Measurements from ENCODE around the gene GPR15LG. TPM values are rescaled to one million over a fixed set of nuclear protein-coding genes. Genes with fewer than 3 reads are reported as not detected.

GPR15LG gene
- polyA plus RNA-seq, 3 donors = 0.25 TPM; not detected in 2

DNA sequence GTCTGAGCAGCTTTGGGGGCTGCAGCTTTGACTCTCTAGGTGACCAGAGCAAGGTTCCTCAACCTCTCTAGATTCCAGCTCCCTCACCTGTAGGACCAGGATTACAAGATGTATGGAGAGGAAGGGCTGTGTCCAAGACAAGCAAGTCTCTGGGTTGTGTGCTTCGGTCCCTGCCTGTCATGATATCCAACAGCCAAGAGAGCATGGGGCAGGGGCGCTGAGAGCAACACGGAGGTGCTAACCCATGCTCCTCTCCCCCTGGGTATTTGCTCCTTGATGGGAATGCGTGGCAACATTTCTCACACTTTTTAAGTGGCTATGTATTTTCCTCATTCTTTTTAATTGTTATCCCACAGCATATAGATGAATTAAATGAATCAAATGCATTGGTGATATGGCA is 31.0 kb downstream of the GPR15LG start:
- H3K27ac ChIP-seq (ENCODE audit: low read depth, low read length) = no peak overlapping the region
- WGBS, 3 donors = 88 to 92% (median 92%) methylated on average over 4 of the region's 4 CpGs

DNA sequence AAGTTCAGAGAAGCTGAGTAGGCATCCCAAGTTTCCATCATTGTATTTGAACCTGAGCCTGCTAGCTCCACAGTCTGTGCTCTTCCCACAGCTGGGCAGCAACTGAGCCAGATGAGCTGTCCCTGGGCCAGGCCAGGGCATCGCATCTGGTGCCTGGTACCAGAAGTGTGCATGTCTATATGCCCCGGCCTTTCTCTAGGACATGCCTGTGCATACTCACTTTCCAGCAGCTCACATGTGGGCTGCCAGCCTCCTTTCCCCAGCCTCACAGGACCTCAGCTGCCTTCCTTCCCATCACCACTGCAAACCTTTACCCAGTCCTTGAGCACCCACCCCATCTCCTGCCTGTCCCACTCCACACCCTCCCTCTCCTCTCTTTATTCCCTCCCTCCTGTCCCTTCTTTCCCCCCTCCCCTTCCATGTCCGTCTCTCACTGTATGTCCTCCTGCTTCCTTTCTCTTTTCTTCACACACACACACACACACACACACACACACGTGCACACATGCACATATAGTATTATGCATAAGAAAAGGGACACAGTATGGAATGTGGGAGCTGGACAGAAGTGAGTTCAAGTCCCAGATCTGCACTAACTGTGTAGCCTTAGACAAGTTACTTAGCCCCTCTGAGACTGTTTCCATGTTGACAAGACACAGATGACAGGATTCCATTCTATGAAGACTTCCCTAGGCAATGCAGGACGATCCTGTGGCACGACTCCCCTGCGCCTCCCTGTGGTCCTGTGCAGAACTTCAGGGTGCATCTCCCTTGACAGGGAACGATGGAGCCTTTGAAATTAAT is 31.6 kb downstream of the GPR15LG start:
- no peak overlapping the region for H3K27ac ChIP-seq (ENCODE audit: low read depth, low read length)
- WGBS, 3 donors = 34 to 35% (median 35%) methylated on average over 8 of the region's 8 CpGs

DNA sequence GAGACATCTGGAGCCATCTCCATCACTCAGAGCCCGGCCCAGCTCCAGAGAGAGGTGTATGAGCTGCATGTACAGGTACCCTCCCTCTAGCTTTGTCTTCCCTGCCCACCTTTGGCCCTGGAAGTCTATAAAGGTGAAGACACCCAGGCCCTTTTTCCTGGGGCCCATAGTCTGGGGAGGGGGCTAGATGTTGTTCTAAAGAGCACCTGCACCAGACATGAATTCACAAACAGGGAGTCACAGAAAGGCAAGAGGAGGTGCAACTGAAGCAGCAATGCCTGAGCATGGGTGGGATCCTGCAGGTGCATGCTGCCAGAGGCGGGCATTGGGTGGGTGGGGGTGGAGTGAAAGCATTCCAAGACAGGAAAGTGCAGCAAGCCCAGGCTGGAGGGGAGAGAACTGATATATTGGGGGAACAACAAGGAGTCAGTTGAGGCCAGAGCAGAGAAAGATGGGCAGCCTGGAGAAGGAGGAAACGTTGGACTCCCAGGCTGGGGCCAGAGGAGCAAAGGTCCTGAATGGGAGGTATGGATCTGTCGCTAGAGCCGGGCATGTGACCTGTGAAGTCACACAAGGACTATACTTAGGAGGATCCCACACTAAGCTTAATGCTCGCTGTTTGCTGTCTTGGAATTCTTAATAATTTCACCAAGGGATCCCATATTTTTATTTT is 32.4 kb downstream of the GPR15LG start:
- WGBS, 3 donors = 65 to 71% (median 68%) methylated on average over 6 of the region's 6 CpGs
- H3K27ac ChIP-seq (ENCODE audit: low read depth, low read length) = no peak overlapping the region

DNA sequence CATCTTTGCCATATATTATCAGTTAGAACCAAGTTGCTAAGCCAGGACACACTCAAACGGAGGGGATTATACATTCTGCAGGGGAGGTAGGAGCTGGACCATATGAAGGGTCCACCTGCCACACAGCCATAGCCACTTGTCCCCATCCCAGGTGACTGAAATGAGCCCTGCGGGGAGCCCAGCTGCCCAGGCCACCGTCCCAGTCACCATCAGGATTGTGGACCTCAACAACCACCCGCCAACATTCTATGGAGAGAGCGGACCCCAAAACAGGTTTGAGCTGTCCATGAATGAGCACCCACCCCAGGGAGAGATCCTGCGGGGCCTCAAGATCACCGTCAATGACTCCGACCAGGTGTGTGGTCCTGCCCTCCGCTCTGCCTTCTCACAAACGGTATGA is 34.4 kb downstream of the GPR15LG start:
- WGBS, 3 donors = 74 to 86% (median 83%) methylated on average over 9 to 10 of the region's 10 CpGs

DNA sequence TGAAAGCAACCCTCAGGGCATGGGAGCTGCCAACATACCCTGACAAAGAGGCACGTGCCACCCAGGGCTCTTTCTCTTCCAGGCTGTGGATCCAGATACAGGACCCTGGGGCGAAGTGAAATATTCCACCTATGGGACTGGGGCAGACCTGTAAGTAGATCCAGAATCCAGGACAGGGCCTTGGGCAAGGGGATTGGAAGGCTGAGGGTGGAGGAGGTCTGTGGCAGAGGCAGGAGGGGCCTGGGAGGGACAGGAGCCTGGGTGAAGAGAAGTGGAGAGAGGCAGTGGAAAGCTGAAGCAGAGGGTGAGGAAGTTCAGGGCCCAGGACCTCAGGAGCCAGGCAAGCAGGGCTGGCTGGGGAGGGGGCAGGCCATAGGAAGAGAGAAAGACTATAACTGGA is 38.0 kb downstream of the GPR15LG start:
- WGBS, 3 donors = 82 to 90% (median 88%) methylated on average over 2 of the region's 2 CpGs
- H3K27ac ChIP-seq (ENCODE audit: low read depth, low read length) = no peak overlapping the region

More for the DNA sequence above, 34.4 kb downstream of the GPR15LG start:
- H3K27ac ChIP-seq (ENCODE audit: low read depth, low read length) = no peak overlapping the region

DNA sequence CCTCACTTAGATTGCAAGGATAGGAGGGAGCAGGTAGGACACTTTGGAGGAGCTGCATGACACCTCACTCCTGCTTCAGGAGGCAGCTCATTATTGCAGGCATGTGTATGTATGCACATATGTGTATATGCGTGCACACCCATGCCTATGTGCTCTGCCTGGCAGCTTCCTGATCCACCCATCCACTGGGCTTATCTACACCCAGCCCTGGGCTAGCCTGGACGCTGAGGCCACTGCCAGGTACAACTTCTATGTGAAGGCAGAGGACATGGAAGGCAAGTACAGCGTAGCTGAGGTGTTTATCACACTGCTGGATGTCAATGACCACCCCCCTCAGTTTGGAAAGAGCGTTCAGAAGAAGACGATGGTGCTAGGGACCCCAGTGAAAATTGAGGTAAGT is 38.4 kb downstream of the GPR15LG start:
- 75 to 81% (median 76%) methylated on average over 5 of the region's 5 CpGs for WGBS, 3 donors
- no peak overlapping the region for H3K27ac ChIP-seq (ENCODE audit: low read depth, low read length)

DNA sequence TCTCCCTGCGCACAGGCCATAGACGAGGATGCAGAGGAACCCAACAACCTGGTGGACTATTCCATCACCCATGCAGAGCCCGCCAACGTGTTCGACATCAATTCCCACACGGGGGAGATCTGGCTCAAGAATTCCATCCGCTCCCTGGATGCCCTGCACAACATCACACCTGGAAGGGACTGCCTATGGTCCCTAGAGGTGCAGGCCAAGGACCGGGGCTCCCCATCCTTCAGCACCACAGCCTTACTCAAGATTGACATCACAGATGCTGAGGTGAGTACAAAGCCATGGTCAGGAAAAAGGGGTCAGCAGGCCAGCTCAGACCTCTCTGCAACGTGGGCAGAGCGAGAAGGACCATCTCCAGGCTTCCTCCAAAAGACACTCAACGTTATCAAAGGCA is 39.5 kb downstream of the GPR15LG start:
- WGBS, 3 donors = 82 to 89% (median 85%) methylated on average over 11 of the region's 11 CpGs
- no peak overlapping the region for H3K27ac ChIP-seq (ENCODE audit: low read depth, low read length)

DNA sequence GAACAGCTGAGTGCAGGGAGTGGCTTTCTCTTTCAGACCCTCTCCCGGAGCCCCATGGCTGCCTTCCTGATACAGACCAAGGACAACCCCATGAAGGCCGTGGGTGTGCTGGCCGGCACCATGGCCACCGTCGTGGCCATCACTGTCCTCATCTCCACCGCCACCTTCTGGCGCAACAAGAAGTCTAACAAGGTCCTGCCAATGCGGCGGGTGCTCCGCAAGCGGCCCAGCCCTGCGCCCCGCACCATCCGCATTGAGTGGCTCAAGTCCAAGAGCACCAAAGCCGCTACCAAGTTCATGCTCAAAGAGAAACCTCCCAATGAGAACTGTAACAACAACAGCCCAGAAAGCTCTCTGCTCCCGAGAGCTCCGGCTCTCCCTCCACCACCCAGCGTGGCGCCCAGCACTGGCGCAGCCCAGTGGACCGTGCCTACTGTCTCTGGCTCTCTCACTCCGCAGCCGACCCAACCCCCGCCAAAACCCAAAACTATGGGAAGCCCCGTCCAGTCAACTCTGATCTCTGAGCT is 40.5 kb downstream of the GPR15LG start:
- 63 to 83% (median 70%) methylated on average over 25 of the region's 25 CpGs for WGBS, 3 donors
- no peak overlapping the region for H3K27ac ChIP-seq (ENCODE audit: low read depth, low read length)

DNA sequence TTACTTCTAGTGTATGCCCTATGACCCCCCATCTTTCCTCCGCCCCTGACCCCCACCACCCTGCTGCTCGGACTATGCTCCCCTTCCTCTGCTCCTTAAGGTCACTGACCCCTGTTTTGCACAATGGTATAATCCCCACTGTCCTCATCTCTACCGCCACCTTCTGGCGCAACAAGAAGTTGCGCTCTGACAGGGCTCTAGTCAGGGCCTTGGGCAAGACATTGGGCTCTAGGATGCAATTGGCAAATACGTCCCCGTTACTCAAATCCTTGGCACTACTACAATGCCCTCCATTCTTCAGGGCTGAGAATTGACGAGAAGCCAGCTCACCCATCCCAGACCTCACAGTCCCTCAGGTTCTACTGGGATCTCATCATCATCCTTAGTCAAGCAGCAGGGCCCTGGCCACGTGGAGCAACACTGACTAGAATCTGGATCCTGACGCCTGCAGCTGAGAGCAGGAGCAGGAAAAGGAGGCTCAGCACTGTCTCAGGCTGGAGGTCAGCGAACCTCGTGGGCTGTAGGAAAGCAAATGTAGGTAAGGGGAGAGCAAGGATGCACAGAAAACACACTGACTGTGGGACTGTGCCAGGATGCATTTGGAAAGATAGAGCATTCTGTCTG is 41.1 kb downstream of the GPR15LG start:
- H3K27ac ChIP-seq (ENCODE audit: low read depth, low read length) = no peak overlapping the region
- 46 to 56% (median 49%) methylated on average over 12 of the region's 12 CpGs for WGBS, 3 donors

DNA sequence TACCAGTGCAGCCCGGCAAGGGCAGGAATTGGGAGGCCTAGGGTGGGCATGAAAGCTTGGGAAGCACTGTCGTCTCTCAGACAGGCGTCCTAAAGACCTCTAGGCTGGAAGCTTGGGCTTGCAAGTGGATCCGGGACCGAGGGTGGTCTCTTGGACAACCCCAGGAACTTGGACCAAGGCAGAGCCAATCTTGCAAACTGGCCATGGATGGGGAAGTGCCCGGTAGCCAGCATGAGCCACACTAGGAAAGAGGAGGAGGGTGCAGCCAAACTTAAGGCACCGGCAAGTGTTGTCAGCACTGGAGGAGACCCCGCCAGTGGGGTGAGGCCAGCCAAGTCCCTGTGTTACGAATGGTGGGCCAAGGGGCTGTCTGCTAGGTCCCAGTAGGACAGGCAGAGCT is 43.2 kb downstream of the GPR15LG start:
- H3K27ac ChIP-seq (ENCODE audit: low read depth, low read length) = no peak overlapping the region
- 78 to 91% (median 88%) methylated on average over 9 of the region's 9 CpGs for WGBS, 3 donors

DNA sequence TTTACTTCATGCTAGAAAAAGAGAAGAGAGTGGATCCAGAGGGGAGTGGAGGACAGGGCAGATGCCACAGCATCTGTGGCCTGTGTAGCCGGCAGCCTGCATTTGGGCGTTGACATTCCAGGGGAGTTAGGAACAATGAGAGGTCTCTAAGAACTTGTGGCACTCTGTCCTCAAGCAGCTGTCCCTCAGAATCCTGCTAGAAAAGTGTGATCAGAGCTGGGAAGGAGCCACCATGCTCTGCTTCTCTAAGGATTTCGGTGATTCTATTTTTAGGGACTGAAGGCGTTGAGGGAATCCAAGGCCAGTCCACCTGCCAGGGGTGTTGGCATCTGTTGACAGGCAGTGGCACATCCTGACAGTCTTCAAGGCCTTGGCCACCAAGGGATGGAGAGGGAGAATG is 44.1 kb downstream of the GPR15LG start:
- WGBS, 3 donors = 75 to 92% (median 88%) methylated on average over 4 of the region's 4 CpGs
- no peak overlapping the region for H3K27ac ChIP-seq (ENCODE audit: low read depth, low read length)

DNA sequence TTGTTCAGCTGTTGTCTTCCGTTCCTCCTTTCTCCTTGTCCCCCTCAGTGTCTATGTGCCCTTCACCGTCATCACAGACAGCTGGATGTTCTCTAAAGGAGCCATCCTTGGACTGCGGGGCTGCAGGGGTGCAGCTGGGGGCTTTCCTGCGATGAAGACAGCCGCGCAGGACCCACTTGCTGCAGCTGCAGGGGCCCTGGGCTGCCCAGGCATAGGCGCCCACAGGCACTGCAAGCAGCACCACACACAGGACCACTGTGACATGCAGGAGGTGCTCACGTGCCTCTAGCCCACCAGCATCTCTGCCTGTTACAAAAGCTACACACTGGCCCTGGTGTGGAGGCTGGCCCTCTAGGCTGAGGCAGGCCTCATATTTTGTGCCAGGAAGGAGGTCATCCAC is 48.3 kb downstream of the GPR15LG start:
- WGBS, 3 donors = 74 to 84% (median 79%) methylated on average over 7 to 8 of the region's 8 CpGs
- H3K27ac ChIP-seq (ENCODE audit: low read depth, low read length) = no peak overlapping the region

DNA sequence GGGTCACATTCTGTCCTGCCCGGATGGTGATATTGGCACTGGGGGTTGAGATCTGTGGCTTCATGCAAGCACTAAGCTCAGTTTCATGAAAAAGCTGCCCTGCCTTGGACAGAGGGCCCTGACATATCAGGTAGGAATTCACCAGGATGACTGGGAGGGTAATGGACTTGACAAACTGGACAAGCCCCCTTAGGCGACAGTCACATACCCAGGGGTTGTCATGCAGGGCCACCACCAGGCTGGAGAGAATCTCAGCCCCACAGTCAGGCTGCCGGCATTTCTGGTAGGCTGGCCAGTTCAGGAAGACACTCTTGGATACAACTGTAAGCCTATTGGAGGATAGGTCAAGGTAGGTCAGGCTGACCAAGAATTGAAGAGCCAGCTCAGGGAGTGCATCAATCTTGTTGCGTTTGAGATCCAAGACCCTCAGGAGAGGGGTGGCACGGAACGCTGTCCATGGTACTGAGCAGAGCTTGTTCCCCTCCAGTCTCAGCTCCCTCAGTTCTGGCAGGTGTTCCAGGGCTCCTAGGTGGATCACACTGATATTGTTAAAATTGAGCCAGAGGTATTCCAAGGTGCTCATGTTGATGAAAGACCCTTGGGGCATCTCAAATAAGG is 50.9 kb downstream of the GPR15LG start:
- WGBS, 3 donors = 47 to 56% (median 51%) methylated on average over 6 of the region's 6 CpGs
- H3K27ac ChIP-seq (ENCODE audit: low read depth, low read length) = no peak overlapping the region

DNA sequence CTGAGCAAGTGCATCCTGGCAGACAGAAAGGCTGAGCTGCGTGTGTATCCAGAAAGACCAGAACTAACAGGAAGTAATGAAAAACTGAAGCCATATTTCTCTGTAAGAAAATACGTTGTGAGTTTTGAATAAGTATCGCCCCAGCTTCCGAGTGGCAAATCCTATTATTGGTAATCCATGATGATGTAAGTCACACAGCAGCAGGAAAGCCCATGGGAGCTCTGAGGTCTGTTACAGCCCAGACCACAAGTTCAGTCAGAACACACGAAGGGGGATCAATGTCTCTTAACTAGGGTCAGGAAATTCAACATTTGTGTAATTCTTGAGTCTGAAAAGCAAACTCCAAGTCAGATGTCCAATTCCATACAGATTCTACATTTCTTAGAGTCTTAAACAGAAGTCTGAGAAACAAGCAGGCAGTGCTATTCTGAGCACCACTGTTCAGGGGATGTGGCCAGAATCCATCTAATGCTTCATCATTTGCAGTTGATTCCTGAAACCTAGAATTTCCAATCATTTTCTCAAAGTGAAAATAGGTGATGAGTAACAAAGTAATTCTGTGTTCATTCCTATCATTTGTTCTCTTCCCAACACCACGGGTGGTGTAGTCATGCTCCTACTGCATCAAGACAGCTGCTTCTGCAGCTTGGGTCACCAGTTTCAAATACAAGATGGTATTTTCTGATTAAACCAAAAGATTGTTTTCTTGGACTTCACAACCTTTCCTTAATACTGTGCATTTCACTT is 52.0 kb downstream of the GPR15LG start, which contains the start of gene LRIT2:
LRIT2 (minus strand) TSS at position 118 of the 747 bp plus-strand sequence; CDS start at position 94, 24 bp downstream.
- 53 to 68% (median 66%) methylated on average over 6 of the region's 6 CpGs for WGBS, 3 donors
- no peak within 1 kb of the TSS for H3K27ac ChIP-seq (ENCODE audit: low read depth, low read length)

DNA sequence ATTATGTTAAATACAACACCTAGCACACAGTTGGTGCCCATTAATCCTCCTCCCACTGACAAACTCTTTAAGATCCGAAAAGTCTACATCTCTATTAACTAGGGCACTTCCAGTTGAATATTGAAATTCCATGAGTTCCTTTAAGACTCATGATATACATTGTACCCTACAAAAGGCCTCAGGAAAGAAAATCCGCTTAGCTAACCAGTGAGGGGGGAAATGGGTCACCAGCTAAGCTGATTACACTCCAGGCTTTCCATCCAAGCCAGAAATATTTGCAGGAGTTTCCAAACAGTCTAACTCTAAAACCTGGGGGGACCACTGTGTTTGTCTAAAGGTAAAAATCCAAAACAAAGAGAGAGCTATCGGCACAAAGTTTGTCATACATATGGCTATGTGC is 53.0 kb downstream of the GPR15LG start:
- 61 to 84% (median 76%) methylated on average over 3 of the region's 3 CpGs for WGBS, 3 donors
- H3K27ac ChIP-seq (ENCODE audit: low read depth, low read length) = no peak overlapping the region

DNA sequence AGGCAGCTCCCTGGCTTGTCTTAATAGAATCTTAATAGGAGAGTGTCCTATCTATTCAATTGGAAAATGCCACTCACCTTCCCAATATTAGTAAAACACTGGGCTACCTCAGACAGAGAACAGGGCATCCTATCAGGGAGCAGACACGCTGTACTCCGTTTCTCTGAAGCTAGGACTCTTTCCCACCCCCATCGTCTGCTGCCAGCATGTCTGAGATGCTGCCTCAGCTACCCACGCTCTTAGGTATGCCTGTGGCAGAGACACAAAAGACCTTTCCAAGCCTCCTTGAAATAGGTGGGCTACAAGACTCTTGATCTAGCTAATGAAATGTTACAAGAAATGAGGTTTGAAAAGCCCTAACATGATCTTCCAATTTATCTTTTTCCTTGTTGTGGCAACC is 54.2 kb downstream of the GPR15LG start:
- H3K27ac ChIP-seq (ENCODE audit: low read depth, low read length) = no peak overlapping the region
- 66 to 76% (median 67%) methylated on average over 4 of the region's 4 CpGs for WGBS, 3 donors

DNA sequence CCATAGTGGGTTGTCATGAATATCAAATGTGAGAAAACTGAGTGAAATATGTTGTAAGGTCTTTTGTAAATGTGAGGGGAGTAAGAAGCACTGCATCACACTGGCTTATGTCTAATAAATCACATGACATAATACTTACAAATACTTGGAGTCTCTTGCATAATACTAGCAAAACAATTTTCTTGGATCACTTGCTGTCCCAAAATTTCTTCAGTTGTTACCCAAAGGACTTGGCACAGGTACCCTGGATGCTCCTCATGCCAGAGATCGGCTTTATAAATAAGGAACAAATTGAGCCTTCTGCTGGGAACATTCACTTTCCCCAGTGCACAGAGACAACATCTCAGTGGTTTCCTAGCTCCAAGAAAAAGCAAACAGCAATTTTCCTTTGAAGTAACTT is 56.8 kb downstream of the GPR15LG start:
- H3K27ac ChIP-seq (ENCODE audit: low read depth, low read length) = no peak overlapping the region
- WGBS, 3 donors = 64 to 73% (median 69%) methylated on average over 1 of the region's 1 CpG

DNA sequence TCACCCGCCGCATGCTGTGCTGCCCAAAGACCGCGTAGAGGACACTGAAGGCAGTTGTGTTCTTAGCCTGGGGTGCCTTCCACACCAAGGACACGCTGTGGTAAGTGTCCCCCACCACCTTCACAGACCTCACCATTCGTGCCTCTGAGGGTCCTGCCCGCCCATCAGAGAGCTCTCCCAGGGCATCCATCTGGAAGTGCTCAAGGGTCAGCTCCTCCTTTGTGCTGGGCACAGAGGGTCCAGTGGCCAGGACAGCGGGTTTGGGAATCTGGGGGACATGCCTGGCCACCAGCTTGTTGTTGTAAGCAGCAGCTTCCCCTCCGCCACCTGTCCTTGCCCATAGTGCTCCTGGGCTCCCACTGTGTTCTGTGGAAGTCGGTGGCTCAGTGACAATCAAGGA is 58.8 kb downstream of the GPR15LG start:
- H3K27ac ChIP-seq (ENCODE audit: low read depth, low read length) = no peak overlapping the region
- WGBS, 3 donors = 85 to 89% (median 87%) methylated on average over 10 of the region's 10 CpGs

Measured in adipose tissue (tissue), 3 donors.